Hepatocyte (in vitro differentiated cells): Measurements from ENCODE around the gene RBM33. TPM values are rescaled to one million over a fixed set of nuclear protein-coding genes. Genes with fewer than 3 reads are reported as not detected.

Experiments used
- DNase-seq: peaks from one replicate; pipeline ENCODE4 v3.0.0-alpha.2; 2016; ENCODE audit warnings: low spot score
- H2AFZ ChIP-seq: fragments of 200-600 bp; sonication (generic); 2 replicates; pipeline ENCODE4 v1.6.0; 2016; ENCODE audit warnings: antibody characterized with exemption, mild to moderate bottlenecking
- H3K27ac ChIP-seq: fragments of 200-600 bp; sonication (generic); 2 replicates; pipeline ENCODE4 v1.5.1; 2016; ENCODE audit warnings: mild to moderate bottlenecking
- H3K27me3 ChIP-seq: fragments of 200-600 bp; sonication (generic); 2 replicates; pipeline ENCODE4 v1.6.1; 2016
- H3K36me3 ChIP-seq: fragments of 200-600 bp; sonication (generic); replicated peaks from 2 replicates; pipeline ENCODE4 v1.5.1; 2016; ENCODE audit warnings: low read depth; ENCODE audit not compliant: insufficient read depth
- H3K4me1 ChIP-seq: fragments of 200-600 bp; sonication (generic); 2 replicates; pipeline ENCODE4 v1.5.1; 2016; ENCODE audit warnings: mild to moderate bottlenecking, moderate library complexity; ENCODE audit not compliant: insufficient read depth
- H3K4me2 ChIP-seq: fragments of 200-600 bp; sonication (generic); 2 replicates; pipeline ENCODE4 v1.6.0; 2016
- H3K4me3 ChIP-seq: fragments of 200-600 bp; sonication (generic); 2 replicates; pipeline ENCODE4 v1.5.1; 2016; ENCODE audit warnings: mild to moderate bottlenecking
- H3K79me2 ChIP-seq: fragments of 200-600 bp; sonication (generic); 2 replicates; pipeline ENCODE4 v1.6.0; 2017; ENCODE audit warnings: mild to moderate bottlenecking
- H3K9me2 ChIP-seq: fragments of 200-600 bp; sonication (generic); replicated peaks from 2 replicates; pipeline ENCODE4 v1.6.0; 2017; ENCODE audit warnings: mild to moderate bottlenecking; ENCODE audit not compliant: insufficient read depth
- H3K9me3 ChIP-seq: fragments of 200-600 bp; sonication (generic); 2 replicates; pipeline ENCODE4 v1.5.1; 2016; ENCODE audit warnings: low read depth, mild to moderate bottlenecking
- H4K20me1 ChIP-seq: fragments of 200-600 bp; sonication (generic); 2 replicates; pipeline ENCODE4 v1.6.0; 2016; ENCODE audit warnings: mild to moderate bottlenecking; ENCODE audit not compliant: insufficient read depth, poor library complexity, severe bottlenecking
- EZH2 ChIP-seq: fragments of 200-600 bp; sonication (generic); IDR thresholded peaks from 2 replicates; pipeline ENCODE4 v1.6.1; 2016; ENCODE audit warnings: antibody characterized with exemption, mild to moderate bottlenecking, borderline replicate concordance
- EZH2phosphoT487 ChIP-seq: fragments of 200-600 bp; sonication (generic); IDR thresholded peaks from one replicate; pipeline ENCODE4 v1.6.1; 2018; ENCODE audit warnings: antibody characterized with exemption, mild to moderate bottlenecking, low read depth, moderate library complexity; ENCODE audit not compliant: unreplicated experiment, severe bottlenecking
- WGBS: methylation state at CpG from one replicate; pipeline ENCODE4 v1.1.6; 2016; ENCODE audit warnings: low lambda C conversion rate; ENCODE audit errors: missing lambda C conversion rate; 5-methylcytosine and 5-hydroxymethylcytosine counted together
- polyA plus RNA-seq: library from polyadenylated mRNA; unstranded; fragments of >200 nt; fragmentation: Nextera tagmentation; extraction: Ambion mirVana; gene quantifications from 2 replicates; pipeline ENCODE4 v1.2.1, GENCODE V29; 2016
- total RNA-seq: library from RNA; depleted of rRNA; stranded (reverse); fragments of >200 nt; gene quantifications from 2 replicates; pipeline ENCODE4 v1.2.3, GENCODE V29; 2014
- TF ChIP-seq, protein P1 (sequence below): fragments of 200-600 bp; sonication (generic); IDR thresholded peaks from 2 replicates; pipeline ENCODE4 v1.5.1; 2016; ENCODE audit warnings: antibody characterized with exemption, mild to moderate bottlenecking; ENCODE audit not compliant: poor library complexity

The RBM33 gene
- total and polyA plus RNA-seq, 2 experiments from 2014 or later, result 24.8 to 40.8 TPM

DNA sequence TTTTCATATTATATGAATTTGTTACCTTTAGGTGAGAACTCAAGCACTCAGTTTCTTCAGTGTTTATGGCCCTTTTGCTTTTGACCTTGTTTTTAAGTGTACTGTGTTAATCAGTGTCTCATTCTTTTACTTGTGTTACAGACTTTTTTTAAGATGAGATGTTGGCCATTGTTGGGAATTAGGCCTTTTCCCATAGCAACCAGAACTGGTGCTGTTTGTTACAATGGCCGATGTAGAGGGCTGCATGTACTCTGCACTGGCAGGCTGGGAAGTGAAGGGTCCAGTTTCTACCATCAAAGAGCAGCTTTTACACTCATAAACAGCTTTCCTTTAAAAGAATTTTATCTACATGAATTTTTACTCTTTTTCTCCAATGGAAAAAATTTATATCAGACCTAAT lies 102.7 kb downstream of the RBM33 start:
- Histone ChIP-seq H3K4me3 (no peak overlapping the region), H3K27me3 (no peaks in the 10 kb centered on the region), H3K79me2 (peaks cover 83% of the 10 kb centered on the region), H3K9me2 (no peaks in the 10 kb centered on the region), H3K4me2 (no peak overlapping the region), H2AFZ (no peak overlapping the region), H4K20me1 (peaks cover 62% of the 10 kb centered on the region), H3K9me3 (no peaks in the 10 kb centered on the region), H3K36me3 (no peaks in the 10 kb centered on the region), H3K4me1 (no peaks in the 10 kb centered on the region), H3K27ac (no peak overlapping the region)
- DNase-seq, result no peak
- WGBS, result 95% methylated on average over 1 of the region's 1 CpG
- TF ChIP-seq EZH2phosphoT487, result no peak
- no peak for TF ChIP-seq EZH2
- TF ChIP-seq, protein P1, sequence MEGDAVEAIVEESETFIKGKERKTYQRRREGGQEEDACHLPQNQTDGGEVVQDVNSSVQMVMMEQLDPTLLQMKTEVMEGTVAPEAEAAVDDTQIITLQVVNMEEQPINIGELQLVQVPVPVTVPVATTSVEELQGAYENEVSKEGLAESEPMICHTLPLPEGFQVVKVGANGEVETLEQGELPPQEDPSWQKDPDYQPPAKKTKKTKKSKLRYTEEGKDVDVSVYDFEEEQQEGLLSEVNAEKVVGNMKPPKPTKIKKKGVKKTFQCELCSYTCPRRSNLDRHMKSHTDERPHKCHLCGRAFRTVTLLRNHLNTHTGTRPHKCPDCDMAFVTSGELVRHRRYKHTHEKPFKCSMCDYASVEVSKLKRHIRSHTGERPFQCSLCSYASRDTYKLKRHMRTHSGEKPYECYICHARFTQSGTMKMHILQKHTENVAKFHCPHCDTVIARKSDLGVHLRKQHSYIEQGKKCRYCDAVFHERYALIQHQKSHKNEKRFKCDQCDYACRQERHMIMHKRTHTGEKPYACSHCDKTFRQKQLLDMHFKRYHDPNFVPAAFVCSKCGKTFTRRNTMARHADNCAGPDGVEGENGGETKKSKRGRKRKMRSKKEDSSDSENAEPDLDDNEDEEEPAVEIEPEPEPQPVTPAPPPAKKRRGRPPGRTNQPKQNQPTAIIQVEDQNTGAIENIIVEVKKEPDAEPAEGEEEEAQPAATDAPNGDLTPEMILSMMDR, result no peak

DNA sequence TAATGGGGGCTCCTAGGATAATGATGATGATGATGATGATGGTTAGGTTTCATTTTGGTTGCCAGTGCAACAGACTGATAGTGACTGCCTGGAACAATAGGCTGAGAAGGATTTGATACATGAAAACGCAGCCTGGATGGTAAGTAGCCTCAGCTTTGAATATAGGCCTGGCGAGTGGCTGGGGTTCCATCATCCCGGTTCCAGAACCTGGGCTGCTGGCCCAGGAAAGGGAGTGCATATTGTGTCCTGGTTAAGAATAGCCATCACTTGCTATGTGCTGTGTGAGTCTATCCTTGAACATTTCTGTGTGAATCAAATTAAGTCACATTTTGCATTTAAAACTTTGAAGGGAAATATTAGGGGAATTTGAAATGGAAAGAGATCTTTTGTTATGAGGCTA lies 105.1 kb downstream of the RBM33 start:
- Histone ChIP-seq H3K4me3 (no peak overlapping the region), H3K9me2 (no peaks in the 10 kb centered on the region), H3K79me2 (peaks cover 99% of the 10 kb centered on the region), H3K36me3 (no peaks in the 10 kb centered on the region), H2AFZ (no peak overlapping the region), H3K27me3 (no peaks in the 10 kb centered on the region), H3K4me1 (no peaks in the 10 kb centered on the region), H3K9me3 (no peaks in the 10 kb centered on the region), H3K27ac (no peak overlapping the region), H4K20me1 (peaks cover 85% of the 10 kb centered on the region), H3K4me2 (no peak overlapping the region)
- 96% methylated on average over 3 of the region's 3 CpGs for WGBS
- no peak for TF ChIP-seq EZH2
- TF ChIP-seq, protein P1, result no peak
- TF ChIP-seq EZH2phosphoT487, result no peak
- DNase-seq, result no peak

DNA sequence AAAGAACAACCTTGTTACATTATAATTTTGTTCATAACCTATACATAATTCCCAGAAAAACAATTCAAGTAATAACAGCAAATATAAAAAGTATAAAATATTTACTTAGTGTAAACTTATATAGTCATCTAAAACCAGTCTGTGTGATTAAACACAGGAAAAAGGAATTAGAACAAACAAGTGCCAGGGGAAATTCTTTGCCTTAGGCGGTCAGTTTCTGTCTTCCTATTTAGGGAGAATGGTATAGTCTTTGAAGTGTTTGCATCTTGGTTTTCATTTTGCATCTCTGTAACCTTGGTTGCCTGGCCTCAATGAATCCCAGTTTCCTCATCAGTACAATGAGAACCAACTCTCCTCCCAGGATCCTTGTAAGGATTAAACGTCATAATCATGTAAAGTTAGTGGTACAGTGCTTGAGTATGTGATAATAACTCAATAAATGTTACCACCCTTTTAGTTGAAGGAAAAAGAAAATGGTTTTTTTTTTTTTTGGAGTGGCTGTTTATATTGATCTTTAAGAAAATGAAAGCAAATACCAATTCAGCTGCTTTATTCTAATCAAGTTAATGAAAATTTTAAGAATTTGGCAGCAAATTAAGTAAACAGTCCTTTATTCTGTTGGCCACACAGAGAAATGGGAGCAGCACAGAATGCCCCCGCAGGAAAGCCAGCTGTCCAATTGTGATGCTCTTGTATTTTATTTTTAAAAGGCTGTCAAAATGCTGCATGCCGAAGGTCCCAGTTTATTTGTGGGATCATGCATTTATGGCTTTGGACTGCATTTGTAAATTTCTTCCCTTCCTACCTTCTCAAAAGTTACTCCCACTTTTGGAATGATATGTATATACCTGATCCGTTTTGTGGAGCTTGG lies 106.0 kb downstream of the RBM33 start:
- Histone ChIP-seq H3K9me3 (no peaks in the 10 kb centered on the region), H3K4me3 (no peak overlapping the region), H3K36me3 (no peaks in the 10 kb centered on the region), H3K4me2 (no peak overlapping the region), H3K27ac (no peak overlapping the region), H4K20me1 (peaks cover 94% of the 10 kb centered on the region), H3K27me3 (no peaks in the 10 kb centered on the region), H3K79me2 (peaks cover 99% of the 10 kb centered on the region), H3K4me1 (no peaks in the 10 kb centered on the region), H2AFZ (no peak overlapping the region), H3K9me2 (no peaks in the 10 kb centered on the region)
- 88% methylated on average over 5 of the region's 5 CpGs for WGBS
- no peak for DNase-seq
- TF ChIP-seq EZH2phosphoT487 (no peak), EZH2 (no peak)
- TF ChIP-seq, protein P1, result no peak
